Endothelial cell (in vitro differentiated cells): ENCODE data around the gene IGSF10. TPM values are rescaled to one million over a fixed set of nuclear protein-coding genes. Genes with fewer than 3 reads are reported as not detected.
"Not testable (repeated sequence)": the region's sequence is repeated elsewhere in the genome, so short reads cannot be mapped to it uniquely, and the experiment has no call there.

Experiments used
- DNase-seq: peaks from one replicate; pipeline ENCODE4 v3.0.0; 2021; ENCODE audit warnings: low spot score
- H3K27ac Mint-ChIP-seq: one replicate; pipeline ENCODE4 v1.8.0; 2021; ENCODE audit warnings: mixed read lengths, inconsistent platforms; ENCODE audit not compliant: unreplicated experiment
- H3K27me3 Mint-ChIP-seq: one replicate; pipeline ENCODE4 v1.8.0; 2021; ENCODE audit warnings: mild to moderate bottlenecking, moderate library complexity, mixed read lengths, inconsistent platforms; ENCODE audit not compliant: unreplicated experiment
- H3K36me3 Mint-ChIP-seq: one replicate; pipeline ENCODE4 v1.8.0; 2021; ENCODE audit warnings: mild to moderate bottlenecking, low read depth, mixed read lengths, inconsistent platforms; ENCODE audit not compliant: unreplicated experiment
- H3K4me1 Mint-ChIP-seq: one replicate; pipeline ENCODE4 v1.8.0; 2021; ENCODE audit warnings: mild to moderate bottlenecking, mixed read lengths, inconsistent platforms; ENCODE audit not compliant: unreplicated experiment
- H3K4me3 Mint-ChIP-seq: one replicate; pipeline ENCODE4 v1.8.0; 2021; ENCODE audit warnings: mild to moderate bottlenecking, mixed read lengths, inconsistent platforms; ENCODE audit not compliant: unreplicated experiment
- H3K9me3 Mint-ChIP-seq: one replicate; pipeline ENCODE4 v1.8.0; 2021; ENCODE audit warnings: mixed read lengths, inconsistent platforms; ENCODE audit not compliant: unreplicated experiment
- CTCF ChIP-seq: fragments of 200-600 bp; sonication (generic); IDR thresholded peaks from one replicate; pipeline ENCODE4 v1.5.0; 2021; ENCODE audit warnings: antibody characterized with exemption; ENCODE audit not compliant: unreplicated experiment
- long read RNA-seq: library from polyadenylated mRNA; unstranded; transcript quantifications from one replicate; pipeline ENCODE4 v2.0.0, GENCODE V29; 2020; ENCODE audit not compliant: unreplicated experiment
- total RNA-seq: library from RNA; stranded (reverse); fragmentation: NEBNext Ultra II Directional; extraction: Animal tissue kit (Norgen Biotek cat#: 25700); gene quantifications from one replicate; pipeline ENCODE4 v1.2.1, GENCODE V29; 2021; ENCODE audit not compliant: unreplicated experiment

IGSF10 gene
- 4.1 TPM for total RNA-seq
- long read RNA-seq: 0 reads

- Mint-ChIP-seq H3K9me3 (no peaks in the 10 kb centered on the region), H3K27me3 (no peaks in the 10 kb centered on the region), H3K4me1 (peaks cover 8% of the 10 kb centered on the region), H3K27ac (no peak within 1 kb of the TSS), H3K4me3 (peak within 1 kb of the TSS; percentile 84), H3K36me3 (no peaks in the 10 kb centered on the region)
- DNase-seq: peak; percentile 34
- no peak for TF ChIP-seq CTCF
Observed at GRCh38 chr3:151460774-151461450, at the start of gene IGSF10. Gene IGSF10, minus strand, starts transcription at chr3:151461061. Its CDS starts 2,352 bp downstream, at chr3:151458709.

- not testable (repeated sequence) for H3K36me3 Mint-ChIP-seq, H3K9me3 Mint-ChIP-seq, DNase-seq, H3K27me3 Mint-ChIP-seq, H3K27ac Mint-ChIP-seq, H3K4me1 Mint-ChIP-seq
- peak overlapping the region; percentile 62 for H3K4me3 Mint-ChIP-seq
Observed at GRCh38 chr3:151509468-151510135, 48.7 kb upstream of the IGSF10 start.

- H3K36me3 Mint-ChIP-seq: peaks cover 8% of the 10 kb centered on the region
- H3K27me3 Mint-ChIP-seq: no peaks in the 10 kb centered on the region
- DNase-seq: no peak
- no peak overlapping the region for H3K4me3 Mint-ChIP-seq
- H3K9me3 Mint-ChIP-seq: no peaks in the 10 kb centered on the region
- no peaks in the 10 kb centered on the region for H3K4me1 Mint-ChIP-seq
- no peak overlapping the region for H3K27ac Mint-ChIP-seq
- TF ChIP-seq CTCF: no peak
Observed at GRCh38 chr3:151504606-151505005, 43.7 kb upstream of the IGSF10 start.

- Mint-ChIP-seq H3K27me3 (no peaks in the 10 kb centered on the region), H3K4me3 (no peak overlapping the region), H3K27ac (no peak overlapping the region), H3K4me1 (peaks cover 7% of the 10 kb centered on the region), H3K9me3 (no peaks in the 10 kb centered on the region), H3K36me3 (peaks cover 4% of the 10 kb centered on the region)
- no peak for TF ChIP-seq CTCF
- DNase-seq: no peak
Observed at GRCh38 chr3:151503074-151503473, 42.2 kb upstream of the IGSF10 start.

- H3K27ac Mint-ChIP-seq: no peak overlapping the region
- no peaks in the 10 kb centered on the region for H3K27me3 Mint-ChIP-seq
- DNase-seq: no peak
- no peaks in the 10 kb centered on the region for H3K9me3 Mint-ChIP-seq
- H3K4me3 Mint-ChIP-seq: no peak overlapping the region
- H3K4me1 Mint-ChIP-seq: peaks cover 8% of the 10 kb centered on the region
- TF ChIP-seq CTCF: no peak
- peaks cover 4% of the 10 kb centered on the region for H3K36me3 Mint-ChIP-seq
Observed at GRCh38 chr3:151501923-151502632, 41.2 kb upstream of the IGSF10 start.
